ENCODE measurements around the gene IDE.

DNA sequence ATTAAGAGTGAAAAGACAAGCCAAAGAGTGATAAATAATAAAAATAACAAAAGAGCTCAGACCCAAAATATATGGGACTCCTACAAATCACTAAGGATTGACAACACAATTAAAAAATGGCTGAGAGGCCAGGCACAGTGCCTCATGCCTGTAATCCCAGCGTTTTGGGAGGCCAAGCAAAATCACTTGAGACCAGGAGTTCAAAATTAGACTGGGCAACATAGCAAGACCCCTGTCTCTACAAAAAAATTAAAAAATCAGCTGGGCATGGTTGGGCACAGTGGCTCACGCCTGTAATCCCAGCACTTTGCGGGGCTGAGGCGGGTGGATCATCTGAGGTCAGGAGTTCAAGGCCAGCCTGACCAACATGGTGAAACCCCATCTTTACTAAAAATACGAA is 137.3 kb downstream of the IDE start:
- TF ChIP-seq, protein P1, sequence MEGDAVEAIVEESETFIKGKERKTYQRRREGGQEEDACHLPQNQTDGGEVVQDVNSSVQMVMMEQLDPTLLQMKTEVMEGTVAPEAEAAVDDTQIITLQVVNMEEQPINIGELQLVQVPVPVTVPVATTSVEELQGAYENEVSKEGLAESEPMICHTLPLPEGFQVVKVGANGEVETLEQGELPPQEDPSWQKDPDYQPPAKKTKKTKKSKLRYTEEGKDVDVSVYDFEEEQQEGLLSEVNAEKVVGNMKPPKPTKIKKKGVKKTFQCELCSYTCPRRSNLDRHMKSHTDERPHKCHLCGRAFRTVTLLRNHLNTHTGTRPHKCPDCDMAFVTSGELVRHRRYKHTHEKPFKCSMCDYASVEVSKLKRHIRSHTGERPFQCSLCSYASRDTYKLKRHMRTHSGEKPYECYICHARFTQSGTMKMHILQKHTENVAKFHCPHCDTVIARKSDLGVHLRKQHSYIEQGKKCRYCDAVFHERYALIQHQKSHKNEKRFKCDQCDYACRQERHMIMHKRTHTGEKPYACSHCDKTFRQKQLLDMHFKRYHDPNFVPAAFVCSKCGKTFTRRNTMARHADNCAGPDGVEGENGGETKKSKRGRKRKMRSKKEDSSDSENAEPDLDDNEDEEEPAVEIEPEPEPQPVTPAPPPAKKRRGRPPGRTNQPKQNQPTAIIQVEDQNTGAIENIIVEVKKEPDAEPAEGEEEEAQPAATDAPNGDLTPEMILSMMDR (IDR thresholded peaks at IDR 0.05; ENCODE audit: insufficient read depth, low read length, poor library complexity, severe bottlenecking): no peak
- TF ChIP-seq EZH2phosphoT487 (conservative IDR thresholded peaks at IDR 0.05; ENCODE audit: low read length): no peak
